HepG2 (cell line): Measurements from ENCODE around the gene ARHGEF40. TPM values are rescaled to one million over a fixed set of nuclear protein-coding genes. Genes with fewer than 3 reads are reported as not detected.
A peak's percentile ranks its signal among the peaks of the same experiment; 100 is the strongest.

ENCODE experiments used
- JUN ChIP-seq: sonication (generic); formaldehyde crosslinking; IDR thresholded peaks from 2 replicates; pipeline ENCODE4 v1.4.0; 2020; ENCODE audit warnings: mild to moderate bottlenecking, missing genetic modification reagents
- MED1 ChIP-seq: sonication (generic); formaldehyde crosslinking; IDR thresholded peaks from 2 replicates; pipeline ENCODE4 v1.4.0; 2020; ENCODE audit warnings: missing genetic modification reagents
- MED13 ChIP-seq: sonication (generic); formaldehyde crosslinking; IDR thresholded peaks from 2 replicates; pipeline ENCODE4 v1.5.0; 2020; ENCODE audit warnings: missing genetic modification reagents
- ONECUT2 ChIP-seq: sonication (generic); formaldehyde crosslinking; IDR thresholded peaks from 2 replicates; pipeline ENCODE4 v1.4.0; 2020; ENCODE audit warnings: missing genetic modification reagents
- PAX8 ChIP-seq: sonication (generic); formaldehyde crosslinking; IDR thresholded peaks from 2 replicates; pipeline ENCODE4 v1.8.0; 2022; ENCODE audit warnings: mild to moderate bottlenecking, missing genetic modification reagents, borderline replicate concordance
- RAD21 ChIP-seq: fragments of 450-650 bp; formaldehyde crosslinking; IDR thresholded peaks from 2 replicates; pipeline ENCODE4 v1.5.0; 2020; ENCODE audit warnings: mild to moderate bottlenecking
- RFXANK ChIP-seq: IDR thresholded peaks from 2 replicates; pipeline ENCODE4 v1.6.1; 2016
- TBP ChIP-seq: sonication (generic); formaldehyde crosslinking; IDR thresholded peaks from 2 replicates; pipeline ENCODE4 v1.5.0; 2020; ENCODE audit warnings: missing genetic modification reagents
- ZFP1 ChIP-seq: IDR thresholded peaks from 2 replicates; pipeline ENCODE4 v1.6.1; 2016
- ZFP62 ChIP-seq: sonication (generic); formaldehyde crosslinking; IDR thresholded peaks from 2 replicates; pipeline ENCODE4 v1.4.0; 2020; ENCODE audit warnings: missing genetic modification reagents
- ZNF253 ChIP-seq: sonication (generic); formaldehyde crosslinking; IDR thresholded peaks from 2 replicates; pipeline ENCODE4 v1.8.0; 2022; ENCODE audit warnings: mild to moderate bottlenecking, missing genetic modification reagents, borderline replicate concordance
- ZNF256 ChIP-seq: sonication (generic); formaldehyde crosslinking; conservative IDR thresholded peaks from 2 replicates; pipeline ENCODE4 v1.4.0; 2020; ENCODE audit warnings: missing genetic modification reagents
- ZNF260 ChIP-seq: sonication (generic); formaldehyde crosslinking; IDR thresholded peaks from 2 replicates; pipeline ENCODE4 v1.4.0; 2020; ENCODE audit warnings: missing genetic modification reagents, low read depth, mild to moderate bottlenecking, borderline replicate concordance
- ZNF430 ChIP-seq: sonication (generic); formaldehyde crosslinking; IDR thresholded peaks from 2 replicates; pipeline ENCODE4 v1.9.0; 2021; ENCODE audit warnings: mild to moderate bottlenecking, missing genetic modification reagents
- ZNF530 ChIP-seq: sonication (generic); formaldehyde crosslinking; IDR thresholded peaks from 2 replicates; pipeline ENCODE4 v1.5.0; 2020; ENCODE audit warnings: low read depth, mild to moderate bottlenecking, missing genetic modification reagents
- ZNF563 ChIP-seq: sonication (generic); formaldehyde crosslinking; IDR thresholded peaks from 2 replicates; pipeline ENCODE4 v1.8.0; 2022; ENCODE audit warnings: mild to moderate bottlenecking, moderate library complexity, missing genetic modification reagents
- ZNF724P ChIP-seq: sonication (generic); formaldehyde crosslinking; IDR thresholded peaks from 2 replicates; pipeline ENCODE4 v1.8.0; 2022; ENCODE audit warnings: missing genetic modification reagents, borderline replicate concordance
- polyA plus RNA-seq, 8 experiments: library from polyadenylated mRNA; depleted of rRNA in 3 of 8; stranded (reverse) in 7 of 8; unstranded in 1 of 8; fragments of >200 nt; fragmentation: Illumina TruSeq in 4 of 8; extraction: Trizol in 4 of 8; gene quantifications; 2 replicates each; pipeline versions ENCODE4 v1.2.1 to v1.2.3, GENCODE V29; 2011 to 2016; ENCODE audit warnings: low read depth in 4 of 8, missing spikeins in 1 of 8, mixed read lengths in 1 of 8; ENCODE audit not compliant: insufficient read depth in 1 of 8
- total RNA-seq, 5 experiments: library from RNA; depleted of rRNA; stranded (reverse); fragments of >200 nt; fragmentation: Illumina TruSeq; extraction: Trizol; gene quantifications; 2 replicates each; pipeline ENCODE4 v1.2.3, GENCODE V29; 2016; ENCODE audit warnings: low read depth in 1 of 5
- TF ChIP-seq, protein P1 (sequence below), 2 experiments: sonication (generic) in 1 of 2; formaldehyde crosslinking in 1 of 2; IDR thresholded peaks; 2 replicates each; pipeline versions ENCODE4 v1.4.0 to v1.6.1; 2018 to 2020; ENCODE audit warnings: missing genetic modification reagents in 2 of 2, borderline replicate concordance in 1 of 2, low read depth in 1 of 2, mild to moderate bottlenecking in 1 of 2, missing biosample characterization in 1 of 2
- TF ChIP-seq, protein P2 (sequence below): sonication (generic); formaldehyde crosslinking; IDR thresholded peaks from 2 replicates; pipeline ENCODE4 v1.8.0; 2023; ENCODE audit warnings: mild to moderate bottlenecking, missing genetic modification reagents
- TF ChIP-seq, protein P3 (sequence below): sonication (generic); formaldehyde crosslinking; IDR thresholded peaks from 2 replicates; pipeline ENCODE4 v1.8.1; 2023; ENCODE audit warnings: mild to moderate bottlenecking, moderate library complexity, missing genetic modification reagents
- TF ChIP-seq, protein P4 (sequence below): sonication (generic); formaldehyde crosslinking; IDR thresholded peaks from 2 replicates; pipeline ENCODE4 v1.5.1; 2020; ENCODE audit warnings: mild to moderate bottlenecking, missing genetic modification reagents, borderline replicate concordance
- TF ChIP-seq, protein P5 (sequence below): sonication (generic); formaldehyde crosslinking; IDR thresholded peaks from 2 replicates; pipeline ENCODE4 v1.5.0; 2020; ENCODE audit warnings: mild to moderate bottlenecking, missing genetic modification reagents

The ARHGEF40 gene
- total and polyA plus RNA-seq, 2 of the 13 experiments (the other 11 are each of a cell fraction or from before 2014, with no cell fraction given), result 28.1 to 78.1 TPM

DNA sequence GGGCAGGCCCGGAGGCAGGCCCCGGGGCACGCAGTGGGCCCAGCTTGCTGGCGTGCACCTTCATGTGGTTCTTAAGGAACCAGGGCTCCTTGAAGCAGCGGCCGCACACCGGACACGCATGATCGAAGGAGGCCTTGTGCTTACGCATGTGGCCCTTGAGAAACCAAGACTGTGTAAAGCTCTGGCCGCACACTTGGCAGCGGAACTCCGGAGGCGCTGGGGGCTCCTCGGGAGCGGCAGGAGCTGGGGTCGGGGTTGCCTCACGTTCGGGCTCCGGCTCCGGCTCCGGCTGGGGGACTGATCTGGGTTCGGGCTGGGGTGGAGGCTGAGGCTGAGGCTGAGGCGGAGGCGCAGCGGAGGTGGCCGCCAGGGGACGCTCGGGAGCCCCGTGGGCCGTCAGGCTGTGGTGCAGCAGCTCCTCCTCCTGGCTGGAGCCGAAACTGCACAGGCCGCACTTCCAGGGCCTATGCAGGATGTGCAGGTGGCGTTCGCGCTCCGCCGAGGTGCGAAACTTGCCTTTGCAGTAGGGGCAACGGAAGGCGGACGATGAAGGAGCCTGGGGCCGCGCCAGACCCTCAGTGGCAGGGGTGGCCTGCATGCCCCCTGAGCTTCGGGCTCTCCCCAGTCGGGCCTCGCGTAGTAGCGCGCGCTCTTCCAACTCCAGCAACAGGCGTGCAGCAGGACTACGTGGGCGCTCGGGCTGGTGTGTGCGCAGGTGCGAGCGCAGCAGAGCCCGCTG, 22.3 kb downstream of the ARHGEF40 start (continued):
- TF ChIP-seq ZNF563, result peak; percentile 59; the same call in 1 of the 2 replicates
- peak; percentile 100 for TF ChIP-seq RAD21 (CRISPR knock-in tag)
- TF ChIP-seq ZNF530 (CRISPR knock-in tag), result no peak
- TF ChIP-seq PAX8 (CRISPR knock-in tag), result 0 out of 2 replicates have a peak, but pooled peaks have one; percentile 58
- TF ChIP-seq, protein P1, sequence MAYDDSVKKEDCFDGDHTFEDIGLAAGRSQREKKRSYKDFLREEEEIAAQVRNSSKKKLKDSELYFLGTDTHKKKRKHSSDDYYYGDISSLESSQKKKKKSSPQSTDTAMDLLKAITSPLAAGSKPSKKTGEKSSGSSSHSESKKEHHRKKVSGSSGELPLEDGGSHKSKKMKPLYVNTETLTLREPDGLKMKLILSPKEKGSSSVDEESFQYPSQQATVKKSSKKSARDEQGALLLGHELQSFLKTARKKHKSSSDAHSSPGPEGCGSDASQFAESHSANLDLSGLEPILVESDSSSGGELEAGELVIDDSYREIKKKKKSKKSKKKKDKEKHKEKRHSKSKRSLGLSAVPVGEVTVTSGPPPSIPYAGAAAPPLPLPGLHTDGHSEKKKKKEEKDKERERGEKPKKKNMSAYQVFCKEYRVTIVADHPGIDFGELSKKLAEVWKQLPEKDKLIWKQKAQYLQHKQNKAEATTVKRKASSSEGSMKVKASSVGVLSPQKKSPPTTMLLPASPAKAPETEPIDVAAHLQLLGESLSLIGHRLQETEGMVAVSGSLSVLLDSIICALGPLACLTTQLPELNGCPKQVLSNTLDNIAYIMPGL (CRISPR knock-in tag; IDR thresholded peaks at IDR 0.05; ENCODE audit: borderline replicate concordance in 1 of 2, low read depth in 1 of 2), result peak; percentile 99
- peak; percentile 39; the same call in 1 of the 2 replicates for TF ChIP-seq ZNF253 (CRISPR knock-in tag)
- TF ChIP-seq, protein P2, sequence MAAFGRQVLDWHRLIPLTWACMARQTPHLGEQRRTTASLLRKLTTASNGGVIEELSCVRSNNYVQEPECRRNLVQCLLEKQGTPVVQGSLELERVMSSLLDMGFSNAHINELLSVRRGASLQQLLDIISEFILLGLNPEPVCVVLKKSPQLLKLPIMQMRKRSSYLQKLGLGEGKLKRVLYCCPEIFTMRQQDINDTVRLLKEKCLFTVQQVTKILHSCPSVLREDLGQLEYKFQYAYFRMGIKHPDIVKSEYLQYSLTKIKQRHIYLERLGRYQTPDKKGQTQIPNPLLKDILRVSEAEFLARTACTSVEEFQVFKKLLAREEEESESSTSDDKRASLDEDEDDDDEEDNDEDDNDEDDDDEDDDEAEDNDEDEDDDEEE (CRISPR knock-in tag), result peak; percentile 88
- peak; percentile 95; the same call in 1 of the 2 replicates for TF ChIP-seq ZNF260 (CRISPR knock-in tag)
- 0 out of 2 replicates have a peak, but pooled peaks have one; percentile 73 for TF ChIP-seq TBP (CRISPR knock-in tag)
- TF ChIP-seq JUN, result peak; percentile 34; the same call in 1 of the 2 replicates
- 0 out of 2 replicates have a peak, but pooled peaks have one; percentile 40 for TF ChIP-seq ZNF724P (CRISPR knock-in tag)
- TF ChIP-seq ZNF256 (CRISPR knock-in tag), result no peak
- 0 out of 2 replicates have a peak, but pooled peaks have one; percentile 80 for TF ChIP-seq RFXANK
- TF ChIP-seq, protein P3, sequence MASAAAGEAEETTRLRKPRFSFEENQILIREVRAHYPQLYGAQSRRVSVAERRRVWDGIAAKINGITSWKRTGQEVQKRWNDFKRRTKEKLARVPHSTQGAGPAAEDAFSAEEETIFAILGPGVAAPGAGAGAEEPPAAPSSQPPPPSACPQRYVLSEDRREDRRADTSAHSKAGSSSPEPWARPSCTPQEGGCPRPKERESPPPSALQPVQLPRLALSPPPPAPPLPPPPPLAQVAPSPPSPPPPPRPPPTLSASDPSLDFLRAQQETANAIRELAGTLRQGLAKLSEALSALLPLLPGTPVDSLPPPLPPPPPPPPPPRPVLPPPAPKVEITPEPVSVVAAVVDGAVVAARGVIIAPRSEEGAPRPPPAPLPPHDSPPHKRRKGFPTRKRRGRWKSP, result peak; percentile 43; the same call in 1 of the 2 replicates
- TF ChIP-seq ZFP1 (CRISPR knock-in tag), result peak; percentile 69; the same call in 1 of the 2 replicates
- no peak for TF ChIP-seq ZNF430 (CRISPR knock-in tag)
- no peak for TF ChIP-seq ONECUT2 (CRISPR knock-in tag)
- TF ChIP-seq, protein P4, sequence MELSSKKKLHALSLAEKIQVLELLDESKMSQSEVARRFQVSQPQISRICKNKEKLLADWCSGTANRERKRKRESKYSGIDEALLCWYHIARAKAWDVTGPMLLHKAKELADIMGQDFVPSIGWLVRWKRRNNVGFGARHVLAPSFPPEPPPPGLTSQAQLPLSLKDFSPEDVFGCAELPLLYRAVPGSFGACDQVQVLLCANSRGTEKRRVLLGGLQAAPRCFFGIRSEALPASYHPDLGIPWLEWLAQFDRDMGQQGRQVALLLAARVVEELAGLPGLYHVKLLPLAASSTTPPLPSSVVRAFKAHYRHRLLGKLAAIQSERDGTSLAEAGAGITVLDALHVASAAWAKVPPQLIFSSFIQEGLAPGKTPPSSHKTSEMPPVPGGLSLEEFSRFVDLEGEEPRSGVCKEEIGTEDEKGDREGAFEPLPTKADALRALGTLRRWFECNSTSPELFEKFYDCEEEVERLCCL (CRISPR knock-in tag), result peak; percentile 77; the same call in 1 of the 2 replicates
- TF ChIP-seq, protein P5, sequence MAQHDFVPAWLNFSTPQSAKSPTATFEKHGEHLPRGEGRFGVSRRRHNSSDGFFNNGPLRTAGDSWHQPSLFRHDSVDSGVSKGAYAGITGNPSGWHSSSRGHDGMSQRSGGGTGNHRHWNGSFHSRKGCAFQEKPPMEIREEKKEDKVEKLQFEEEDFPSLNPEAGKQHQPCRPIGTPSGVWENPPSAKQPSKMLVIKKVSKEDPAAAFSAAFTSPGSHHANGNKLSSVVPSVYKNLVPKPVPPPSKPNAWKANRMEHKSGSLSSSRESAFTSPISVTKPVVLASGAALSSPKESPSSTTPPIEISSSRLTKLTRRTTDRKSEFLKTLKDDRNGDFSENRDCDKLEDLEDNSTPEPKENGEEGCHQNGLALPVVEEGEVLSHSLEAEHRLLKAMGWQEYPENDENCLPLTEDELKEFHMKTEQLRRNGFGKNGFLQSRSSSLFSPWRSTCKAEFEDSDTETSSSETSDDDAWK, result no peak
- no peak for TF ChIP-seq ZFP62 (CRISPR knock-in tag)
- no peak for TF ChIP-seq MED13 (CRISPR knock-in tag)
- peak; percentile 54 for TF ChIP-seq MED1 (CRISPR knock-in tag)
